Activated CD8-positive, alpha-beta T cell treated with anti-CD3 and anti-CD28 coated beads for 36 hours (primary cell): Measurements from ENCODE around the gene TRIP11. TPM values are rescaled to one million over a fixed set of nuclear protein-coding genes. Genes with fewer than 3 reads are reported as not detected.

Source experiments
- ATAC-seq: fragments of 200-7000 bp; cut with Tn5 transposase; one replicate; pipeline ENCODE4 v1.10.0; 2021; ENCODE audit warnings: mild to moderate bottlenecking, moderate library complexity
- CTCF ChIA-PET: fragments of 350-600 bp; sonication (Branson Sonifier 250); formaldehyde crosslinking; loops from one replicate; lab custom pipeline; 2021; ENCODE audit warnings: antibody characterized with exemption; lab: Charles Lee
- POLR2A ChIA-PET: fragments of 350-600 bp; sonication (Branson Sonifier 250); formaldehyde crosslinking; loops from one replicate; lab custom pipeline; 2021; ENCODE audit warnings: antibody characterized with exemption; lab: Charles Lee
- DNase-seq: peaks from one replicate; pipeline ENCODE4 v3.0.0-alpha.2; 2020
- H3K27ac Mint-ChIP-seq: one replicate; pipeline ENCODE4 v1.8.0; 2021; ENCODE audit warnings: mild to moderate bottlenecking, mixed read lengths
- H3K27me3 Mint-ChIP-seq: one replicate; pipeline ENCODE4 v1.8.0; 2021; ENCODE audit warnings: mixed read lengths
- H3K36me3 Mint-ChIP-seq: one replicate; pipeline ENCODE4 v1.8.0; 2021; ENCODE audit warnings: low read depth, mixed read lengths
- H3K4me1 Mint-ChIP-seq: one replicate; pipeline ENCODE4 v1.8.0; 2021; ENCODE audit warnings: low read depth, mixed read lengths
- H3K4me3 Mint-ChIP-seq: one replicate; pipeline ENCODE4 v1.8.0; 2021; ENCODE audit warnings: mild to moderate bottlenecking, moderate library complexity, mixed read lengths
- H3K9me3 Mint-ChIP-seq: one replicate; pipeline ENCODE4 v1.8.0; 2021; ENCODE audit warnings: mixed read lengths
- intact Hi-C: fragments of 100-400 bp; cut with micrococcal nuclease; formaldehyde crosslinking; loops from one replicate; pipeline ENCODE4 v1.10.0; 2022
- total RNA-seq, 2 experiments: library from RNA; stranded (reverse); gene quantifications; one replicate each; pipeline ENCODE4 v1.2.3, GENCODE V29; 2021
- TF ChIP-seq, protein P1 (sequence below): fragments of 200-600 bp; IDR thresholded peaks from one replicate; pipeline ENCODE4 v1.8.0; 2022; ENCODE audit warnings: antibody characterized with exemption, mild to moderate bottlenecking

The TRIP11 gene
- total RNA-seq, 2 experiments from 2014 or later: 33.5 to 35.5 TPM

- Mint-ChIP-seq H3K9me3 (no peaks in the 10 kb centered on the region), H3K27me3 (no peaks in the 10 kb centered on the region), H3K27ac (no peak overlapping the region), H3K36me3 (no peaks in the 10 kb centered on the region), H3K4me1 (no peaks in the 10 kb centered on the region), H3K4me3 (no peak overlapping the region)
- ChIA-PET POLR2A (interaction anchor here (1.1 kb wide), 1 partner anchor 8 kb away, joined by 3 read pairs; no protein-coding TSS in a partner anchor), CTCF (interaction anchor here (0.8 to 2.3 kb wide), 2 partner anchors 15 to 71 kb away, joined by 3 to 11 read pairs; no protein-coding TSS in a partner anchor)
- TF ChIP-seq, protein P1, sequence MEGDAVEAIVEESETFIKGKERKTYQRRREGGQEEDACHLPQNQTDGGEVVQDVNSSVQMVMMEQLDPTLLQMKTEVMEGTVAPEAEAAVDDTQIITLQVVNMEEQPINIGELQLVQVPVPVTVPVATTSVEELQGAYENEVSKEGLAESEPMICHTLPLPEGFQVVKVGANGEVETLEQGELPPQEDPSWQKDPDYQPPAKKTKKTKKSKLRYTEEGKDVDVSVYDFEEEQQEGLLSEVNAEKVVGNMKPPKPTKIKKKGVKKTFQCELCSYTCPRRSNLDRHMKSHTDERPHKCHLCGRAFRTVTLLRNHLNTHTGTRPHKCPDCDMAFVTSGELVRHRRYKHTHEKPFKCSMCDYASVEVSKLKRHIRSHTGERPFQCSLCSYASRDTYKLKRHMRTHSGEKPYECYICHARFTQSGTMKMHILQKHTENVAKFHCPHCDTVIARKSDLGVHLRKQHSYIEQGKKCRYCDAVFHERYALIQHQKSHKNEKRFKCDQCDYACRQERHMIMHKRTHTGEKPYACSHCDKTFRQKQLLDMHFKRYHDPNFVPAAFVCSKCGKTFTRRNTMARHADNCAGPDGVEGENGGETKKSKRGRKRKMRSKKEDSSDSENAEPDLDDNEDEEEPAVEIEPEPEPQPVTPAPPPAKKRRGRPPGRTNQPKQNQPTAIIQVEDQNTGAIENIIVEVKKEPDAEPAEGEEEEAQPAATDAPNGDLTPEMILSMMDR: no peak
- intact Hi-C loops: no loop called here
- ATAC-seq (no peak), DNase-seq (no peak)
These were observed 114.1 kb downstream of the TRIP11 start for GRCh38 chr14:91925727-91926121.

GRCh38 chr14:91925001-91925726 is 114.7 kb downstream of the TRIP11 start:
- Mint-ChIP-seq H3K4me1 (no peaks in the 10 kb centered on the region), H3K9me3 (no peaks in the 10 kb centered on the region), H3K4me3 (no peak overlapping the region), H3K27me3 (no peaks in the 10 kb centered on the region), H3K27ac (no peak overlapping the region), H3K36me3 (no peaks in the 10 kb centered on the region)
- intact Hi-C loops: no loop called here
- ChIA-PET POLR2A (interaction anchor here (1.1 kb wide), 1 partner anchor 9 kb away, joined by 3 read pairs; no protein-coding TSS in a partner anchor), CTCF (interaction anchor here (0.8 to 2.3 kb wide), 5 partner anchors 13 to 273 kb away, joined by 3 to 11 read pairs (median 3); no protein-coding TSS in a partner anchor)
- ATAC-seq (no peak), DNase-seq (no peak)
- TF ChIP-seq, protein P1: no peak

- Mint-ChIP-seq H3K4me3 (no peak overlapping the region), H3K27ac (no peak overlapping the region), H3K27me3 (no peaks in the 10 kb centered on the region), H3K9me3 (no peaks in the 10 kb centered on the region), H3K4me1 (no peaks in the 10 kb centered on the region), H3K36me3 (no peaks in the 10 kb centered on the region)
- CTCF ChIA-PET: interaction anchor here (1.3 to 2.7 kb wide), 2 partner anchors 9 to 10 kb away, joined by 4 to 9 read pairs; no protein-coding TSS in a partner anchor
- POLR2A ChIA-PET: interaction anchor here (0.6 kb wide), 1 partner anchor 411 kb away, joined by 3 read pairs; no protein-coding TSS in a partner anchor
- intact Hi-C loops: no loop called here
- no peak for ATAC-seq
- TF ChIP-seq, protein P1: no peak
- no peak for DNase-seq
These were observed 119.3 kb downstream of the TRIP11 start for GRCh38 chr14:91920526-91920925.

GRCh38 chr14:91919814-91920213 is 120.0 kb downstream of the TRIP11 start:
- no peaks in the 10 kb centered on the region for H3K36me3 Mint-ChIP-seq
- intact Hi-C loops: no loop called here
- TF ChIP-seq, protein P1: no peak
- no peaks in the 10 kb centered on the region for H3K9me3 Mint-ChIP-seq
- ATAC-seq (no peak), DNase-seq (no peak)
- no peak overlapping the region for H3K4me3 Mint-ChIP-seq
- POLR2A ChIA-PET: no interaction called here
- H3K27me3 Mint-ChIP-seq: no peaks in the 10 kb centered on the region
- H3K4me1 Mint-ChIP-seq: no peaks in the 10 kb centered on the region
- CTCF ChIA-PET: interaction anchor here (1.3 to 2.7 kb wide), 2 partner anchors 9 to 10 kb away, joined by 4 to 9 read pairs; no protein-coding TSS in a partner anchor
- H3K27ac Mint-ChIP-seq: no peak overlapping the region
